ENCODE results near the gene GRIK2.

DNA sequence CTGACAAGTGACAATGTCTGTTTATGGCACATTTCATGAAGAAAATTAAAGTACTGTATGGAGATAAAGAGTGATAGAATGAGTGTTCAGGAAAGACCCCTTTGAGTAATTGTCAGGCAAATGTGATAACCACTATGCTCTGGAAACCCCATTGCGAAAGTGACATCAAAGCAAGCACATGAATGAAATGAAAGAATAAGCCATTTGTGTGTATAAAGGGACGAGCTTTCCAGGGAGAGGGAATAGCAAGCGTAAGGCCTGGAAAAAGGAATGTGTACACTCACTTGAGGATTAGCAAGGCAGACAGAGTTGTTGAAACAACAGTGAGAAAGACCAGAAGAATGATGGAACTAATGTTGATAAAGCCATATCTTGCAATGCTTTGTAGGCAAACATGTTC, 490.0 kb downstream of the GRIK2 start:
- TF ChIP-seq, protein P1, sequence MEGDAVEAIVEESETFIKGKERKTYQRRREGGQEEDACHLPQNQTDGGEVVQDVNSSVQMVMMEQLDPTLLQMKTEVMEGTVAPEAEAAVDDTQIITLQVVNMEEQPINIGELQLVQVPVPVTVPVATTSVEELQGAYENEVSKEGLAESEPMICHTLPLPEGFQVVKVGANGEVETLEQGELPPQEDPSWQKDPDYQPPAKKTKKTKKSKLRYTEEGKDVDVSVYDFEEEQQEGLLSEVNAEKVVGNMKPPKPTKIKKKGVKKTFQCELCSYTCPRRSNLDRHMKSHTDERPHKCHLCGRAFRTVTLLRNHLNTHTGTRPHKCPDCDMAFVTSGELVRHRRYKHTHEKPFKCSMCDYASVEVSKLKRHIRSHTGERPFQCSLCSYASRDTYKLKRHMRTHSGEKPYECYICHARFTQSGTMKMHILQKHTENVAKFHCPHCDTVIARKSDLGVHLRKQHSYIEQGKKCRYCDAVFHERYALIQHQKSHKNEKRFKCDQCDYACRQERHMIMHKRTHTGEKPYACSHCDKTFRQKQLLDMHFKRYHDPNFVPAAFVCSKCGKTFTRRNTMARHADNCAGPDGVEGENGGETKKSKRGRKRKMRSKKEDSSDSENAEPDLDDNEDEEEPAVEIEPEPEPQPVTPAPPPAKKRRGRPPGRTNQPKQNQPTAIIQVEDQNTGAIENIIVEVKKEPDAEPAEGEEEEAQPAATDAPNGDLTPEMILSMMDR (conservative IDR thresholded peaks at IDR 0.05; ENCODE audit: low read depth, low read length) = no peak
- TF ChIP-seq EZH2 (IDR thresholded peaks at IDR 0.05; ENCODE audit: low read length, unreplicated experiment) = no peak
